Activated naive CD8-positive, alpha-beta T cell treated with anti-CD3 and anti-CD28 coated beads, Interleukin-2, amount 50 U/mL, for 24 hours (primary cell): ENCODE measurements around the gene KCNJ9.

Source experiments
- ATAC-seq: fragments of 150-1000 bp; cut with Tn5 transposase; one replicate; pipeline ENCODE4 v1.10.0; 2021
- DNase-seq: peaks from one replicate; pipeline ENCODE4 v3.0.0; 2021
- H3K27ac Mint-ChIP-seq: one replicate; pipeline ENCODE4 v1.8.0; 2021; ENCODE audit warnings: mild to moderate bottlenecking, mixed read lengths
- H3K27me3 Mint-ChIP-seq: one replicate; pipeline ENCODE4 v1.8.0; 2021; ENCODE audit warnings: mixed read lengths
- H3K36me3 Mint-ChIP-seq: one replicate; pipeline ENCODE4 v1.8.0; 2021; ENCODE audit warnings: low read depth, mixed read lengths
- H3K4me1 Mint-ChIP-seq: one replicate; pipeline ENCODE4 v1.8.0; 2021; ENCODE audit warnings: mixed read lengths
- H3K4me3 Mint-ChIP-seq: one replicate; pipeline ENCODE4 v1.8.0; 2021; ENCODE audit warnings: mild to moderate bottlenecking, moderate library complexity, mixed read lengths
- H3K9me3 Mint-ChIP-seq: one replicate; pipeline ENCODE4 v1.8.0; 2021; ENCODE audit warnings: mixed read lengths

The KCNJ9 gene

DNA sequence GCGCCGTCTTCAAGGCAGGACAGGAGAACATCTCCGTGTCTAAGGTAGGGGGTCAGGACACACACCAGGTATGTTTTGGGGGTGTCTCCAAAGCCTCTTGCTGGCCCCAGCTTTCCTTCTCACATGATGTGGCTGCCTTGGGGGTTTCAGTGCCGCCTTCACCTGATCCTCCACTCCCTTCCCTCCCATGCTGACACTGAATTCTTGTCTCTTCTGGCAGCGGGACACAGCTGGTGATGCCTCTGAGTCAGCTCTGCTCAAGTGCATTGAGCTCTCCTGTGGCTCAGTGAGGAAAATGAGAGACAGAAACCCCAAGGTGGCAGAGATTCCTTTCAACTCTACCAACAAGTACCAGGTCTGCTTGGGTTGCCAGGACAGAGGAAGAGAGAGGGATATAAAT is 47.7 kb downstream of the KCNJ9 start:
- DNase-seq (no peak), ATAC-seq (no peak)
- no peak overlapping the region for H3K4me3 Mint-ChIP-seq
- H3K27ac Mint-ChIP-seq, result no peak overlapping the region
- no peaks in the 10 kb centered on the region for H3K4me1 Mint-ChIP-seq
- peaks cover 2% of the 10 kb centered on the region for H3K27me3 Mint-ChIP-seq
- no peaks in the 10 kb centered on the region for H3K36me3 Mint-ChIP-seq
- no peaks in the 10 kb centered on the region for H3K9me3 Mint-ChIP-seq

DNA sequence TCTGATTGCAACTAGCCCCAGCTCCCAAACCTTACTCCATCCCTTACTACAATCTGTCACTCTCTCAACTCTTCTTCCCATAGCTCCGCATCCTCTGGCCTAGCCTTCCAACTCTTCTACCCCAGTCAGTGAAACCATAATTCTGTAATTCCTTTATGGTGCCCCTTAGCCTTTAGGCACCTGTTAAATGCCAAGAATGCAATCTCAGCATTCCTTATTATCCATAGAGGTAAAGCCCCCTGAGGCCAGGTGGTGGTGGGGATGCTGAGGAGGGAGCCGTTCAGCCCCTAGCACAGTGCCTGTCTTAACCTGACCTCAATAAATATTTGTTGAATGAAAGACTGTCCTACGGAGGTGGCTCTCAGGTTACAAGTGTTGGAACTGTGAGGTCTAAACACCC is 48.2 kb downstream of the KCNJ9 start:
- H3K27me3 Mint-ChIP-seq, result peaks cover 2% of the 10 kb centered on the region
- H3K4me1 Mint-ChIP-seq, result no peaks in the 10 kb centered on the region
- no peak overlapping the region for H3K27ac Mint-ChIP-seq
- no peaks in the 10 kb centered on the region for H3K9me3 Mint-ChIP-seq
- H3K36me3 Mint-ChIP-seq, result no peaks in the 10 kb centered on the region
- ATAC-seq, result no peak
- no peak overlapping the region for H3K4me3 Mint-ChIP-seq
- DNase-seq, result no peak

DNA sequence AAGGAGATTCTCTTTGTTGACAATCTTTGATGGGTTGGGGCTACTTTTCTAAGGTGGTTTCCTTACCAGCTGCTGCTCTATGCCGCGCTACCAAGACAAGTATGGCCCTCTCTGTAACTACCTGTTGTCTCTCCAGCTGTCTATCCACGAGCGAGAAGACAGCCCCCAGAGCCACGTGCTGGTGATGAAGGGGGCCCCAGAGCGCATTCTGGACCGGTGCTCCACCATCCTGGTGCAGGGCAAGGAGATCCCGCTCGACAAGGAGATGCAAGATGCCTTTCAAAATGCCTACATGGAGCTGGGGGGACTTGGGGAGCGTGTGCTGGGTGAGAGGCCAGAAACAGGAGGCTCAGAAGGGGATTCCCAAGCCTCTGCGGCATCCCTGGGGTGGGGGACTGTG is 48.6 kb downstream of the KCNJ9 start:
- Mint-ChIP-seq H3K9me3 (no peaks in the 10 kb centered on the region), H3K4me3 (no peak overlapping the region), H3K36me3 (no peaks in the 10 kb centered on the region), H3K4me1 (no peaks in the 10 kb centered on the region), H3K27ac (no peak overlapping the region), H3K27me3 (no peaks in the 10 kb centered on the region)
- DNase-seq, result no peak
- ATAC-seq, result no peak

DNA sequence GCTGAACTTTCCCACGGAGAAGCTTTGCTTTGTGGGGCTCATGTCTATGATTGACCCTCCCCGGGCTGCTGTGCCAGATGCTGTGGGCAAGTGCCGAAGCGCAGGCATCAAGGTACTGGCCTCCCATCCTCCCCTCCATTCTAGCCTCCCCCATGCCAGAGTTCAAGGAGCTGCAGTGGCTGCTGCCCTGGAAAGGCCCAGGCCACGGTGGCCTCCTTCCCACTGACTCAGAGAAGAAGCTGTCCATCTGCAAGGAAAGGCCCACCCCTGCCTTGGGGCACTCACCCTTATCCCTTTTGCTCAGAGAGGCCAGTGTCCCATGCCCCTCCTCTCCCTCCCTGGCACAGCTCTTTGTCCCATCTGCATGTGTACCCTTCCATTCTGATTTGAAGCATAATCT is 49.1 kb downstream of the KCNJ9 start:
- no peaks in the 10 kb centered on the region for H3K27me3 Mint-ChIP-seq
- no peaks in the 10 kb centered on the region for H3K4me1 Mint-ChIP-seq
- no peak overlapping the region for H3K27ac Mint-ChIP-seq
- no peak overlapping the region for H3K4me3 Mint-ChIP-seq
- DNase-seq, result no peak
- H3K9me3 Mint-ChIP-seq, result no peaks in the 10 kb centered on the region
- H3K36me3 Mint-ChIP-seq, result no peaks in the 10 kb centered on the region
- no peak for ATAC-seq

DNA sequence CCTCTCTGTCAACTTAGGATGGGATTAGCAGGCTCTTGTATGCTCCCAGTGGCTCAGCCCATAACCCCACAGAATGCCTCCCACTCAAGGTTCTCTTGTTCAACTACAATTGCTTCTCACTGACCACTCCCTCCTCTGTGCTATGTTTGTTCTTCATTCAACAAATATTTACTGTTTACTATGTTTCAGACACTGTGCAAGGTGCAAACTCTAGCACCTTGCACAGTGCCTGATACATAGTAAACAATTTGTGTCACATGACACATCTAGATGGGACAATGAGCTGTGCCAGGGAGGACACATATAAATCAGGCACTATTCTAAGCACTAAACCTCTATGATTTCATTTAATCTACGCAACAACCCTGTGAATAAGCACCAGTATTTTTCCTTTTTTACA is 49.6 kb downstream of the KCNJ9 start:
- DNase-seq (no peak), ATAC-seq (no peak)
- H3K4me1 Mint-ChIP-seq, result no peaks in the 10 kb centered on the region
- H3K4me3 Mint-ChIP-seq, result no peak overlapping the region
- no peak overlapping the region for H3K27ac Mint-ChIP-seq
- H3K36me3 Mint-ChIP-seq, result no peaks in the 10 kb centered on the region
- H3K27me3 Mint-ChIP-seq, result no peaks in the 10 kb centered on the region
- no peaks in the 10 kb centered on the region for H3K9me3 Mint-ChIP-seq

DNA sequence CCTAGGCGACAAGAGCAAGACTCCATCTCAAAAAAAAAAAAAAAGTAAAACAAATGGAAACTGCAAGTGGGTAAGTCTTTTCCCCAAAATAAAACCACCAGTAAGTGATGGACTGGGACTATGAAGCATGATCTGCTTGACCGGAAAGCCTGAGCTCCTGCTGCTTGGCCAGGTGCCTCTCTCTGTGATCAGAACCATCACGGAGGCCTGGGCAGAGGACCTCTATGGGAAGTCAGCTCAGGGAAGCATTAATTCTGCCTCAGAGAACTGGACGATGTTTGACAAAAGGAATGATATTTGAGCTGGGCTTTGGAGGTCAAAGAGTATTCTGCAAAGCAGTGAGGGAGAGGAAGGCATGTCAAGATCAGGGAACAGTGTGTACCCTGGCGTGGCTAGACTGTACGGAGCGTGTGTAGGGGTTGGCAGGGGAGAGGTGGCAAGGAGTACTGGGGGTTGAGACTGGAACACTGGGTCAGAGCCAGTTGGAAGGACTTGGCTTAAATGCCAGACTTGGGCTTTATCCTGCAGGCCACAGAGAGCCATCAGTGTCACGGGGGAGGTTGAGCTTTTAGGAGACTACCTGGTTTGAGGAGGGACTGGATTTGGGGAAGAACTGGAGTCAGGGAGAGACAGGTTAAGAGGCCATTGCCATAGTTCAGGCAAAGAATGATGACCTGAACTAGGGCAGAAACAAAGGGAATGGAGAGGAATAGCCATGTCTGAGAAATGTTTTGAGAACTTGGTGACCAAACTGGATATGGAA is 50.6 kb downstream of the KCNJ9 start:
- Mint-ChIP-seq H3K4me1 (no peaks in the 10 kb centered on the region), H3K36me3 (no peaks in the 10 kb centered on the region), H3K4me3 (no peak overlapping the region), H3K9me3 (no peaks in the 10 kb centered on the region), H3K27ac (no peak overlapping the region), H3K27me3 (no peaks in the 10 kb centered on the region)
- DNase-seq, result no peak
- no peak for ATAC-seq

DNA sequence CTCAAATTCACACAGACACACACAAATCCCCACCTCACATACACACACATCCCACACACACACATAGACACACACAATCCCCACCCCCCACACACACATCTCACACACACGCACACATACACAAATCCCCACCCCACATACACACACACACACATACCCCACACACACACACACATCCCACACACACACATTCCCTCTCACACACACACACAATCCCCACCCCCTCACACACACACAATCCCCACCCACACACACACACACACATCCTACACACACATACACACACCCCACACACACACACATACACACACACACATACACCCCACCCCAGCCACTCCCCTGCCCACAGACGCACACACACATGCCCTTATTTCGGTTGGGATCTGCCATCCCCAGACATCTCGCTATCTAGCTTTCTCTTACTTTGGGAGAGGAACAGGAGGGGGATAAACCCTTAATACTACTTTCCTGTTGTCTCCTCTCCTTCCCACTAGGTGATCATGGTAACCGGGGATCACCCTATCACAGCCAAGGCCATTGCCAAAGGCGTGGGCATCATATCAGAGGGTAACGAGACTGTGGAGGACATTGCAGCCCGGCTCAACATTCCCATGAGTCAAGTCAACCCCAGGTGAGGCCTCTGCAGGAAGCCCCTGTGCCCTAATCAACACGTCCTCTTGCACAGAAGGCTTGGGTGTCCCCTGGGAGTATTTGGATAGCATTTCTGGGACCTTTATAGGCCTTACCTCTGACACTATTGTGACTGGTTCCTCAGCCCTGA is 52.8 kb downstream of the KCNJ9 start:
- Mint-ChIP-seq H3K4me1 (no peaks in the 10 kb centered on the region), H3K27ac (no peak overlapping the region), H3K27me3 (no peaks in the 10 kb centered on the region), H3K4me3 (no peak overlapping the region), H3K36me3 (no peaks in the 10 kb centered on the region), H3K9me3 (no peaks in the 10 kb centered on the region)
- ATAC-seq (no peak), DNase-seq (no peak)

DNA sequence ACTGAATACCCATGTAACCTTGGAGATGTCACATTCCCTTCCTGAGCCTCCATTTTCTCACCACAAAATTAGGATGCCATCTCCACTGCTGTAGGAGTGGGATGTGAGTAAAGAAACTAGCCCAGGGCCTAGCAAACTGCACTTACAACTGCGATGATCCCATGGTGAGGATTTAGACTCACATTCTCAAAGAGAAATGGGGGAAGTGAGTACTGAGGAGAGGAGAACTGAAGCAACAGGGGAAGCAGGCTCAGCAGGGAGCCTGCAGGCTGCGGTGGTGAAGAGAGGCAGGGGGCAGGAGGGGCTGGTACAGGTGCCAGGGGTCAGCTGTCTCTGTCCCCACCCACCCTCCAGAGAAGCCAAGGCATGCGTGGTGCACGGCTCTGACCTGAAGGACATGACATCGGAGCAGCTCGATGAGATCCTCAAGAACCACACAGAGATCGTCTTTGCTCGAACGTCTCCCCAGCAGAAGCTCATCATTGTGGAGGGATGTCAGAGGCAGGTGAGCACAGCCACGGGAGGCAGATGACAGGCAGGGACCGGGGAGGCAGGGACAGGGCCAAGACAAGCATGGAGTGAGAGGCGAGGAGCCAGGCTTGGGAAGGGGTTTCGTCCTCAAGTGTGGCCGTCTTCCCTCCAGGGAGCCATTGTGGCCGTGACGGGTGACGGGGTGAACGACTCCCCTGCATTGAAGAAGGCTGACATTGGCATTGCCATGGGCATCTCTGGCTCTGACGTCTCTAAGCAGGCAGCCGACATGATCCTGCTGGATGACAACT is 53.6 kb downstream of the KCNJ9 start:
- H3K27me3 Mint-ChIP-seq, result no peaks in the 10 kb centered on the region
- H3K9me3 Mint-ChIP-seq, result no peaks in the 10 kb centered on the region
- H3K4me1 Mint-ChIP-seq, result no peaks in the 10 kb centered on the region
- H3K36me3 Mint-ChIP-seq, result no peaks in the 10 kb centered on the region
- no peak for DNase-seq
- no peak overlapping the region for H3K27ac Mint-ChIP-seq
- no peak overlapping the region for H3K4me3 Mint-ChIP-seq
- no peak for ATAC-seq

DNA sequence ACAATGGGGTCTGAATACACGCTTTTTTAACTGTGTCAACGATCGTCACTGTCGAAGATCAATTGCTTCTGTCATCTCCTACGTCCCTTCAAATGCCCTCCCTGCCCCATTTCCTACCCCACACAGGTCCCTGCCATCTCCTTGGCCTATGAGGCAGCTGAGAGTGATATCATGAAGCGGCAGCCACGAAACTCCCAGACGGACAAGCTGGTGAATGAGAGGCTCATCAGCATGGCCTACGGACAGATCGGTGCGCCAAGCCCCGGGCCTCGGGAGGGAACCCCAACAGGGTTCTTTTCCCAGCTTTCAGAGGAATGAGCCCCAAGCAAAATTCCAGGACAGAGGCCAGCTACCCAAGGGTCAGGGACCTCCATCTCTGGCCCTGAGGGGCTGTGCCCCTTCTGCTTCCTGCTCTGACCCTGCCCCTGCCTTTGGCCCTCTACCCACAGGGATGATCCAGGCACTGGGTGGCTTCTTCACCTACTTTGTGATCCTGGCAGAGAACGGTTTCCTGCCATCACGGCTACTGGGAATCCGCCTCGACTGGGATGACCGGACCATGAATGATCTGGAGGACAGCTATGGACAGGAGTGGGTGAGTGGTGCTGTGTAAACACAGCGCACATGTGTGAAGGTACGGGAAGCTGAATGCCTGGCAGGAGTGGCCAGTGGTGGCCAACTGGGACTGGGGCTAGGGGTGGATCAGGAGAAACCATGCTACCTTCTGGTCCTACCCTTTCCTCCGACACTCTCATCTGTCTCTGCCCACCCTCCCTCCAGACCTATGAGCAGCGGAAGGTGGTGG is 55.0 kb downstream of the KCNJ9 start:
- H3K27me3 Mint-ChIP-seq, result peaks cover 6% of the 10 kb centered on the region
- H3K36me3 Mint-ChIP-seq, result no peaks in the 10 kb centered on the region
- DNase-seq (no peak), ATAC-seq (no peak)
- no peaks in the 10 kb centered on the region for H3K4me1 Mint-ChIP-seq
- H3K27ac Mint-ChIP-seq, result no peak overlapping the region
- H3K9me3 Mint-ChIP-seq, result no peaks in the 10 kb centered on the region
- H3K4me3 Mint-ChIP-seq, result no peak overlapping the region

DNA sequence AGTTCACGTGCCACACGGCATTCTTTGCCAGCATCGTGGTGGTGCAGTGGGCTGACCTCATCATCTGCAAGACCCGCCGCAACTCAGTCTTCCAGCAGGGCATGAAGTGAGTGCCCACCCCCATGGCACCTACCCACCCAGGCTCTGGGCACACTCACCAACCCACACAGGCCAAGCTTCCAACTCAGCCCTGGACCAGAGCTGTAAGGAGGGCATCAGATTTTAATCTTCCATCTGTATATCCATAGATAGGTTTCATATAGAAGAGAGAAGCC is 55.5 kb downstream of the KCNJ9 start:
- no peaks in the 10 kb centered on the region for H3K9me3 Mint-ChIP-seq
- no peak overlapping the region for H3K27ac Mint-ChIP-seq
- ATAC-seq, result no peak
- H3K36me3 Mint-ChIP-seq, result no peaks in the 10 kb centered on the region
- peaks cover 10% of the 10 kb centered on the region for H3K27me3 Mint-ChIP-seq
- no peak overlapping the region for H3K4me3 Mint-ChIP-seq
- no peak for DNase-seq
- H3K4me1 Mint-ChIP-seq, result no peaks in the 10 kb centered on the region

DNA sequence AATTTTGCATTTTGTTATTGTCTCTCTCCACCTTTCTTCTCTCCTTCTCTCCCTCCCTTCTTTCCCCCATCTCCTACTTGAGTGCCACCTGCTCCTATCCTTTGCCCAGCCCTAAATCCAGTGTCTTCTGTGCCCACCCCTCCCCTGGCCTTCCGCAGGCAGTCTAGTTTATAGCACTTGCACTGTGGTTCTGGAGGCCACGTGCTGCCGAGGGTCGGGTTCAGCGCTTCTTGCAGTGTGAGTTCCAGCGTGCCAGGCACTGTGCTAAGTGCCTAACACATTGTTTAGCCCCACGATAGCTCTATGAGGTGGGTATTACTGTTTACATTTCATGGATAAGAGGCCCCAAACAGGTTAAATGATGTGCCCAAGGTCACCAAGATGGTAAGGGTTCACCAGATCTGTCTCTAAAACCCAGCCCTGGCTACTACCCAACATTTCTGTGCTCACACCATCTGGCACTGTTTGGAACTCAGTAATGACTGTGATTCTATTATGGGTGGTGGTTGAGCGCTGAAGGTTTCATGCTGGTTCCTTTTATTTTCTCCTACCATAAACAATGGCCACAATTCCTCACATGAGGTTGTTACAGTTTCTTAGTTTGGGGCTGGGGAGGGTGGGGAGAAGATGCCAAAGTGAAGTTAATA is 56.0 kb downstream of the KCNJ9 start:
- ATAC-seq, result no peak
- H3K27ac Mint-ChIP-seq, result no peak overlapping the region
- DNase-seq, result no peak
- H3K9me3 Mint-ChIP-seq, result no peaks in the 10 kb centered on the region
- no peaks in the 10 kb centered on the region for H3K4me1 Mint-ChIP-seq
- H3K36me3 Mint-ChIP-seq, result no peaks in the 10 kb centered on the region
- no peak overlapping the region for H3K4me3 Mint-ChIP-seq
- H3K27me3 Mint-ChIP-seq, result peaks cover 12% of the 10 kb centered on the region

DNA sequence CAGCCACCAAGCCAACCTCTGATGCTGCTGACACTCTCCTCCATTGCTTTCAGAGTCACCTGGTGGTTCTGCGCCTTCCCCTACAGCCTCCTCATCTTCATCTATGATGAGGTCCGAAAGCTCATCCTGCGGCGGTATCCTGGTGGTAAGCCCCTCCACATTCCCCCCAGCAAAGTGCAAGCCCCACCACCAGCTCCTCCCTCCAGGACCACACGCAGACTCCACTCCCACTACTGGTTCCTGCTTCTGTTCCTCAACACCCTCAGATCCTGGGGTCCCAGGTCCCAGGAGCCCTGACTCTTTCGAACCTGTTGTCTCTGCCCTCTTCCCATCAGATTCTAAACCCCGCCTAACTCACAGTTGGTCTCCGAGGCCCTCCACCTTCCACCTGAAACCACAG is 58.5 kb downstream of the KCNJ9 start:
- no peak for DNase-seq
- Mint-ChIP-seq H3K9me3 (no peaks in the 10 kb centered on the region), H3K4me1 (no peaks in the 10 kb centered on the region), H3K27me3 (peaks cover 16% of the 10 kb centered on the region), H3K4me3 (no peak overlapping the region), H3K36me3 (no peaks in the 10 kb centered on the region), H3K27ac (no peak overlapping the region)
- no peak for ATAC-seq
